ENCODE measurements around the gene PITPNM3.

Gene PITPNM3

DNA sequence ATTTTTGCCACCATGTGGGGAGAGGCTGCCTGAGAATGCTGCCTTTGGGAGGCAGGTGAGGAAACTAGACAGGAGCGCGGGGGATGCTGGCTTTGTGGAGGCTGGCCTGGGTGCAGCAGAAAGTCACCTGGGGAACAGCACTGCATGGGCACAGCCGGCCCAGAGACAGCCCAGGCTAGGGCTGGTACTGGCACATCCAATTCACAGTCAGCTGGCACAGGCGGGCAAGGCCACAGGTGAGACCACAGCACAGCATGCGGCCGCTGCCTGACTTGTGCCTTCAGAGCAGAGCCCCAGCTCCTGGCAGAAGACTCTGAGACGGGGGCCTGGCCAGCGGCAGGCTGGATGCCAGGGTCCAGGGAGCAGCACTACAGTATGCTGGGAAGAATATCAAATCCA is 16.6 kb upstream of the PITPNM3 start:
- H3K27me3 ChIP-seq (ENCODE audit: control insufficient read depth, insufficient read depth, low read length) = no peaks in the 10 kb centered on the region
- peaks cover 4% of the 10 kb centered on the region for H3K36me3 ChIP-seq (ENCODE audit: control insufficient read depth, insufficient read depth, low read length)
- no peak overlapping the region for H3K4me3 ChIP-seq (ENCODE audit: low read length)
- no peak overlapping the region for H3K27ac ChIP-seq (ENCODE audit: low read depth, low read length)
- H3K9ac ChIP-seq (ENCODE audit: low read length) = no peak overlapping the region
- H3K4me1 ChIP-seq (ENCODE audit: control insufficient read depth, insufficient read depth, low read length) = peaks cover 7% of the 10 kb centered on the region

GRCh38 chr17:6571452-6571781 is 15.1 kb upstream of the PITPNM3 start:
- peaks cover 10% of the 10 kb centered on the region for H3K4me1 ChIP-seq (ENCODE audit: control insufficient read depth, insufficient read depth, low read length)

DNA sequence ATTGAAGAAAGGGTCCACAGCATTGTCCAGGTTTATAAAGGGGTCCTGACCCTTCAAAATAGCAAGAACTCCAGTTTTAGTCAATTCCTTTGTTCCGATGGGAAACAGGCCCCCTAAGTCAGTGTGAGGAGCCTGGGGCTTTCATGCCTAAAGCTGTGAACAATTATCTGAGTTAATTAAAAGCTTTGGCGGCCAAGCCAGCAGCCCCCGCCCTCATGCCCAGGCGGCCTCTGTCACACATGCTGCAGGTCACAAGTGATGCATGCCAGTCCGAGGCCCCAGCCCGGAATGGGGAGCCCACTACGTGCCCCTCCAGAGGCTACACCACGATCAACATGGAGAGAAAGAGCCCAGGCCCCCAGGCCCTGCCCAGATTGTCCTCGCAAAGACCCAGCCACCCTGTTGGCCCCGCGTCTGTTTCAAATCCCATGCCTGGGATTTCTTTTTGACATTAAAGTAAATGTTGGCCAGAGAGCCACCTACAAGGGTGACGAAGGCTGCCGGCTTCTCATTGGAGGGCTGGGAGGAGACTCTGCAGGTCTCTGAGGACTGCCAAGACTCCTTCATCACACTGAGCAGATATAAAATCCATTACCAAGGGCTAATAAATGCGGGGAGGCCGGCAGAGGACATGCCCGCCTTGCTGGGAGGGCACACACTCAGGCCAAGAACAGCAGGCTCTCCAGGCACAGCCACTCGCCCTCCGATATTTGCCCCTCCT is 14.5 kb upstream of the PITPNM3 start:
- Histone ChIP-seq H3K4me1 (ENCODE audit: control insufficient read depth, insufficient read depth, low read length) (peaks cover 10% of the 10 kb centered on the region), H3K27ac (ENCODE audit: low read depth, low read length) (no peak overlapping the region), H3K4me3 (ENCODE audit: low read length) (no peak overlapping the region), H3K36me3 (ENCODE audit: control insufficient read depth, insufficient read depth, low read length) (no peaks in the 10 kb centered on the region), H3K9ac (ENCODE audit: low read length) (no peak overlapping the region), H3K27me3 (ENCODE audit: control insufficient read depth, insufficient read depth, low read length) (no peaks in the 10 kb centered on the region)

More at GRCh38 chr17:6571452-6571781, 15.1 kb upstream of the PITPNM3 start:
- Histone ChIP-seq H3K36me3 (ENCODE audit: control insufficient read depth, insufficient read depth, low read length) (no peaks in the 10 kb centered on the region), H3K27me3 (ENCODE audit: control insufficient read depth, insufficient read depth, low read length) (no peaks in the 10 kb centered on the region), H3K9ac (ENCODE audit: low read length) (no peak overlapping the region), H3K4me3 (ENCODE audit: low read length) (no peak overlapping the region), H3K27ac (ENCODE audit: low read depth, low read length) (no peak overlapping the region)

DNA sequence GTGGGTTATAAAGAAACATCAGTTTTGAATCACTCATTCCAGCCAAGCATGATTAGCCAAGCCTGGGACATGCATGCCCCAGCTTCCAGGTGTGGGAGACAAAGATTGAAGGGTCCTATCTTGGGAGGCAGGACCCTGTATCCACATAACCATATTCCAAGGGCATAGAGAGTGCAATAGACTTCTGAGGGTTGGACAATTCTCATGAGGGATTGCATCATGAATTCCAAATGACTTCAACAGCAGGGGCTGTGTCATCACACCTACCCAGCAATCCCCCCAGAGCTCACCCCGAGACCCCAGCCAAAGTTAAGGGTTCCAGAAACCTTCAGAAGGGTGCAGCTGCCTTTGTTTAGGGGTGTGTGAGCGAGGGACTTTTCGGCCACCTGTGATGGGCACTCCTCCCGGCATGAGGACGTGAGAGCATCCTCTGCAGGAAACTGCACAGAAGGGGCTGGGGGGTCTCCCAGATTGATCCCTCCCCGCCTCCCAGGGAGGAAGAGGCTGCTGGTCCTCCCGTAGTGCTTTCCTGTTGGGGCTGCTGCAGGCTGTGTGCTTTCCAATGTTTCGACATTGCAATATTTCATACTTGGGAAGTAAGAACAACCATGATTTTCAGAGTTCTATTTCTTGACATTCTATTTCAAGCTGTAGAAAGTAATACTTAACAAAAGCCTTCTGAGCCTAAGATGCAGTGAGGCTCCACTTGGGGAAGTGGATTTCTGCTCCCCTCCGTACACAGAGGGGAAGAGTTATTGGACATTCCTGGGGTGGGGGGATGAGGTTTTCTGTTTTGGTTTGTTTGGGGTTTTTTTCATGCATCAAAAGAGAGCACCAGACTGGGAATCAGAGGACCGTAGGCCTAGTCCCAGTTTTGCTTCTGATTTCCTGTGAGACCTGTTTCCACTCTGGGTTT is 13.3 kb upstream of the PITPNM3 start:
- H3K4me3 ChIP-seq (ENCODE audit: low read length) = no peak overlapping the region
- H3K4me1 ChIP-seq (ENCODE audit: control insufficient read depth, insufficient read depth, low read length) = peaks cover 10% of the 10 kb centered on the region
- no peaks in the 10 kb centered on the region for H3K27me3 ChIP-seq (ENCODE audit: control insufficient read depth, insufficient read depth, low read length)
- no peak overlapping the region for H3K27ac ChIP-seq (ENCODE audit: low read depth, low read length)
- H3K36me3 ChIP-seq (ENCODE audit: control insufficient read depth, insufficient read depth, low read length) = no peaks in the 10 kb centered on the region
- no peak overlapping the region for H3K9ac ChIP-seq (ENCODE audit: low read length)

DNA sequence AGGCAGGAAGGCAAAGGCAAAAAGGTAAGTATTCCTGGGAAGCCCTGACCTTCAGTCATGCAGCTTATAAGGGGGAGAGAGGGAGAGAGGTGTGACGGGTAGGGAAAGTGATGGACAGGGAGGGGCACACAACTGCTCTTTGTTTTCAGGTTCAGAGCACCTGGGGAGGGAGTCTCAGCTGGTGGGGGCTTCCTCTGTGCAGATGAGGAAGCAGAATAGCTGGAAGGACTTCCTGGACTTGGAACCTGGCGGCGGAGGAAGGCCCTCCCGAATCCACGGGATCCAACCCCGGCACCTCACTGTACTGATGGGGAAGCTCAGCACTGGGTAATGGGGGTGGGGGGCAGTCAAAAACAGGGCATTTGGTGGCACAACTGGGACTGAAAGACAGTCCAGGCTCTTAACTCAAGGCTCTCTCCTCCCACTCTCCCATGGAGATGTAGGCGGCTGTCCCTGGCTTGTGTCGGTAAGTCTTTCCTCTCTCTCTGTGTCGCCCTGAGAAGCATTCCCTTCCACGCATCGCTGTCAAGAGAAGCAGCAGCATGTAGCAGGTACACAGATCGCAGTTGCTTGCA is 11.9 kb upstream of the PITPNM3 start:
- no peak overlapping the region for H3K27ac ChIP-seq (ENCODE audit: low read depth, low read length)
- no peak overlapping the region for H3K4me3 ChIP-seq (ENCODE audit: low read length)
- no peaks in the 10 kb centered on the region for H3K36me3 ChIP-seq (ENCODE audit: control insufficient read depth, insufficient read depth, low read length)
- H3K9ac ChIP-seq (ENCODE audit: low read length) = no peak overlapping the region
- H3K27me3 ChIP-seq (ENCODE audit: control insufficient read depth, insufficient read depth, low read length) = no peaks in the 10 kb centered on the region
- H3K4me1 ChIP-seq (ENCODE audit: control insufficient read depth, insufficient read depth, low read length) = peaks cover 10% of the 10 kb centered on the region

DNA sequence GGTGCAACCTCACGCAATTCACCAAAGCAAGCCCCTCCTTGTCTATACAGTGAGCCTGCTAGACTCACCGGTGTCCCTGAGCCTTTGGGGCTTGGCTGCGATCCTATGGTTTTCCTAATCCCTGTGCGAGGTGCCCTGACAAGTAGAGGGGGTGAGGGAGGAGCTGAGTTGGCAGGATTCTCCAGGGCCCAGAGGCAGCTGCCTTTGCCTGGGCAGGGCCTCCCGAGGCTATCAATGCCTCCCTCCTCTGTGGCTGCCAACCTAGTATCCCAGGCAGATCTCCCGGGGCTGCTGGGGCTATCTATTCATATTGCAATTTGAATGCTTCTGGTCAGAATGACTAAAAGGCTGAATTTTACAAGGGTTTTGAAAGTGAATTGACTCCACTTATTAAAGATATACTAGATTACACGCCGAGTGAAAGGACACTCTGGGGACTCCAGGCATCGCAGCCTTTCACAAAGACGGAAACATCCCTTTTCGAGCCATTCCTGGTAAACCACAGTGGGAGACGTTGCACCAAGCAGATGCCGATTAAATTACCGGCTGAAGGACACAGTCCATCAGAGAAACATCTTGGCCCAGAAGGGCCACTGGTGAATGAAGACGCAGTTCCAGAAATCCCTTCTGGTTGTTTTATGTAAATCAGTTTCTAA is 11.3 kb upstream of the PITPNM3 start:
- H3K27ac ChIP-seq (ENCODE audit: low read depth, low read length) = no peak overlapping the region
- no peak overlapping the region for H3K9ac ChIP-seq (ENCODE audit: low read length)

GRCh38 chr17:6561446-6561845 is 5.1 kb upstream of the PITPNM3 start:
- Histone ChIP-seq H3K4me3 (ENCODE audit: low read length) (no peak overlapping the region), H3K9ac (ENCODE audit: low read length) (no peak overlapping the region), H3K27ac (ENCODE audit: low read depth, low read length) (no peak overlapping the region), H3K27me3 (ENCODE audit: control insufficient read depth, insufficient read depth, low read length) (peaks cover 3% of the 10 kb centered on the region), H3K4me1 (ENCODE audit: control insufficient read depth, insufficient read depth, low read length) (no peaks in the 10 kb centered on the region), H3K36me3 (ENCODE audit: control insufficient read depth, insufficient read depth, low read length) (no peaks in the 10 kb centered on the region)

More for the DNA sequence above, 11.3 kb upstream of the PITPNM3 start:
- H3K4me3 ChIP-seq (ENCODE audit: low read length) = no peak overlapping the region
- no peaks in the 10 kb centered on the region for H3K27me3 ChIP-seq (ENCODE audit: control insufficient read depth, insufficient read depth, low read length)
- H3K4me1 ChIP-seq (ENCODE audit: control insufficient read depth, insufficient read depth, low read length) = peaks cover 10% of the 10 kb centered on the region
- H3K36me3 ChIP-seq (ENCODE audit: control insufficient read depth, insufficient read depth, low read length) = no peaks in the 10 kb centered on the region

DNA sequence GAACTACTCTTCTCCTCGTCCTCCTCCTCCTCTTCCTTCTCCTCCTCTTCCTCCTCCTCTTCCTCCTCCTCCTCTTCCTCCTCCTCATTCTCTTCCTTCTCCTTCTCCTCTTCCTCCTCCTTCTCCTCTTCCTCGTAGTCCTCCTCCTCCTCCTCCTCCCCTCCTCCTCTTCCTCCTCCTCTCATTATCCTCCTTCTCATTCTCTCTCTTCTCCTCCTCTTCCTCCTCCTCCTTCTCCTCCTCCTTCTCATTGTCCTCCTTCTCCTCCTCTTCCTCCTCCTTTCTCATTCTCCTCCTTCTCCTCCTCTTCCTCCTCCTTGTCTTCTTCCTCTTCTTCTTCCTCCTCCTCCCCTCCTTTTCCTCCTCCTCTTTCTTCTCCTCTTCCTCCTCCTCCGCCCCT is 4.1 kb upstream of the PITPNM3 start:
- no peak overlapping the region for H3K4me3 ChIP-seq (ENCODE audit: low read length)
- no peaks in the 10 kb centered on the region for H3K4me1 ChIP-seq (ENCODE audit: control insufficient read depth, insufficient read depth, low read length)
- no peak overlapping the region for H3K9ac ChIP-seq (ENCODE audit: low read length)
- no peaks in the 10 kb centered on the region for H3K36me3 ChIP-seq (ENCODE audit: control insufficient read depth, insufficient read depth, low read length)
- peaks cover 3% of the 10 kb centered on the region for H3K27me3 ChIP-seq (ENCODE audit: control insufficient read depth, insufficient read depth, low read length)
- H3K27ac ChIP-seq (ENCODE audit: low read depth, low read length) = no peak overlapping the region

DNA sequence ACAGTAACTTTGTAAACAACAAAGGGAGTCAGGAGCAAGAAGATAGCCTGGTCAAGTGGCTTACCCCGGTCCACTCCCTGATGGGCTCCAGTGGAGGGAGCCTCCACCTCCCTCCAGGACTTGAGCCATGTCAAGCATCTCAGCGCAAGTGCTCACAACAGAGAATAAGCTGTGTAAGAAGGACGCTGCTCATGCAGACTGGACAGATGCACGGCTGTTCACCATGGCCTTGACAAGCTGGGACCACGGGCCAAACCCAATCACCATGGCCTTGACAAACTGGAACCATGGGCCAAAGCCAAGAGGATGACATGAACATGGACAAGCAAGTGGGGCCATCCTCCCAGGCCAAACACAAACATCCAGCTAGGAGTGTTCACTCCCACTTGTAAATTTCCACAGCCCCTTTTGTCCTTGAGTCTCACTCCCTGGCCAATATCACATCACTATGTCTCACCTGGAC is 3.4 kb upstream of the PITPNM3 start:
- H3K4me1 ChIP-seq (ENCODE audit: control insufficient read depth, insufficient read depth, low read length) = no peaks in the 10 kb centered on the region
- no peak overlapping the region for H3K27ac ChIP-seq (ENCODE audit: low read depth, low read length)
- no peak overlapping the region for H3K4me3 ChIP-seq (ENCODE audit: low read length)
- peaks cover 3% of the 10 kb centered on the region for H3K27me3 ChIP-seq (ENCODE audit: control insufficient read depth, insufficient read depth, low read length)
- H3K9ac ChIP-seq (ENCODE audit: low read length) = no peak overlapping the region
- no peaks in the 10 kb centered on the region for H3K36me3 ChIP-seq (ENCODE audit: control insufficient read depth, insufficient read depth, low read length)

DNA sequence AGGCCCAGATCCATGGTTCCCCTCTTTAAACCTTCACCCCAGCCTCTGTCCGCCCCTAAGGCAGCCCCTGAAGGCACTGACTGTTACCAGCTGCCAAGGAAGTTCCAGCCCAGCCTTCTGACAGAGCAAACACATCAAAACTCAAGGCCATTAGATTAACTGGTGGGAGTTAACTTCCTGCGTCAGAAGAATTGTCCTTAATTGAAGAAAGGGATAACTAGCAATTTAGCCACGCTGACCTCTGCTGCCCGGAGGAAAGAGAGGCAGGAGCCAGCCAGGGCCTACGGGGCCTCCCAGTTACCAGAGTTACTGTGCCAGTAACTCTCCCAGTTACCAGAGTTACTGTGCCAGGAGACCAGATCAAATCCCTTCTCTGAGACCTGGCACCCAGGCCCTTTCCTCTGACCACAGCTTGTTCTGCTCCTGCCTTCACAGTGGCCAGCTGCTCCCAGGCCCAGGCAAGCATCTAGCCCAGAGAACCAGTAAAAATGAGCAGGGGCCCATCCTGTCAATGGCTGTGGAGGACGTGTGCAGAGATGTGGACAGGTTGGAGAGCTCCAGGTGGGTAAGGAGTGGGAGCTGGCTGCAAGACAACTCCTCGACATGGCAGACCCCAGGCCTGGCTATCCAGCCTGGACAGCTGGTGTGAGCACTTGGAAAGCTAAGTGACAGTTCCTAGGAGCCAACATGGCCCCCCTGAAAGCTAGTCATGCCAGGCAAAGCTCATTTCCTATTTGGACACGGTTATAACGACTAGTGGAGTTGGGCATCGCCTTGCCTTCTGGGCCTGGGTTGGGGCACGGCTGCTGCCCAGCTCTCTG is 2.8 kb upstream of the PITPNM3 start:
- Histone ChIP-seq H3K9ac (ENCODE audit: low read length) (no peak overlapping the region), H3K4me1 (ENCODE audit: control insufficient read depth, insufficient read depth, low read length) (no peaks in the 10 kb centered on the region), H3K27ac (ENCODE audit: low read depth, low read length) (no peak overlapping the region), H3K4me3 (ENCODE audit: low read length) (no peak overlapping the region), H3K36me3 (ENCODE audit: control insufficient read depth, insufficient read depth, low read length) (no peaks in the 10 kb centered on the region), H3K27me3 (ENCODE audit: control insufficient read depth, insufficient read depth, low read length) (peaks cover 3% of the 10 kb centered on the region)

- Histone ChIP-seq H3K27ac (ENCODE audit: low read depth, low read length) (no peak overlapping the region), H3K36me3 (ENCODE audit: control insufficient read depth, insufficient read depth, low read length) (no peaks in the 10 kb centered on the region), H3K9ac (ENCODE audit: low read length) (no peak overlapping the region), H3K4me1 (ENCODE audit: control insufficient read depth, insufficient read depth, low read length) (no peaks in the 10 kb centered on the region), H3K4me3 (ENCODE audit: low read length) (no peak overlapping the region), H3K27me3 (ENCODE audit: control insufficient read depth, insufficient read depth, low read length) (peaks cover 3% of the 10 kb centered on the region)
Measured at GRCh38 chr17:6558276-6558675, 1.9 kb upstream of the PITPNM3 start.

All from rectal smooth muscle tissue (tissue), 1 donor.